Measurements from ENCODE around the gene AOC2.
"Not testable (repeated sequence)": the region's sequence is repeated elsewhere in the genome, so short reads cannot be mapped to it uniquely, and the experiment has no call there.

DNA sequence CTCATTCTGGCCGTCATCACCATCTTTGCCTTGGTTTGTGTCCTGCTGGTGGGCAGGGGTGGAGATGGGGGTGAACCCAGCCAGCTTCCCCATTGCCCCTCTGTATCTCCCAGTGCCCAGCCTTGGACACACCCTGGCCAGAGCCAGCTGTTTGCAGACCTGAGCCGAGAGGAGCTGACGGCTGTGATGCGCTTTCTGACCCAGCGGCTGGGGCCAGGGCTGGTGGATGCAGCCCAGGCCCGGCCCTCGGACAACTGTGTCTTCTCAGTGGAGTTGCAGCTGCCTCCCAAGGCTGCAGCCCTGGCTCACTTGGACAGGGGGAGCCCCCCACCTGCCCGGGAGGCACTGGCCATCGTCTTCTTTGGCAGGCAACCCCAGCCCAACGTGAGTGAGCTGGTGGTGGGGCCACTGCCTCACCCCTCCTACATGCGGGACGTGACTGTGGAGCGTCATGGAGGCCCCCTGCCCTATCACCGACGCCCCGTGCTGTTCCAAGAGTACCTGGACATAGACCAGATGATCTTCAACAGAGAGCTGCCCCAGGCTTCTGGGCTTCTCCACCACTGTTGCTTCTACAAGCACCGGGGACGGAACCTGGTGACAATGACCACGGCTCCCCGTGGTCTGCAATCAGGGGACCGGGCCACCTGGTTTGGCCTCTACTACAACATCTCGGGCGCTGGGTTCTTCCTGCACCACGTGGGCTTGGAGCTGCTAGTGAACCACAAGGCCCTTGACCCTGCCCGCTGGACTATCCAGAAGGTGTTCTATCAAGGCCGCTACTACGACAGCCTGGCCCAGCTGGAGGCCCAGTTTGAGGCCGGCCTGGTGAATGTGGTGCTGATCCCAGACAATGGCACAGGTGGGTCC, 7.2 kb downstream of the AOC2 start:
- TF ChIP-seq POLR2A (IDR thresholded peaks at IDR 0.05; ENCODE audit: low read length); GATA1 (IDR thresholded peaks at IDR 0.05; ENCODE audit: low read depth, low read length): not testable (repeated sequence)

Data from erythroblast (primary cell).